GM21576 (cell line): ENCODE data around the gene ZNF853.
"Not testable (repeated sequence)": the region's sequence is repeated elsewhere in the genome, so short reads cannot be mapped to it uniquely, and the experiment has no call there.

Experiments used
- ATAC-seq: cut with Tn5 transposase; IDR thresholded peaks from one replicate; pipeline ENCODE4 v1.9.1; 2021; ENCODE audit warnings: mild to moderate bottlenecking, moderate library complexity; ENCODE audit not compliant: unreplicated experiment

ZNF853 gene

DNA sequence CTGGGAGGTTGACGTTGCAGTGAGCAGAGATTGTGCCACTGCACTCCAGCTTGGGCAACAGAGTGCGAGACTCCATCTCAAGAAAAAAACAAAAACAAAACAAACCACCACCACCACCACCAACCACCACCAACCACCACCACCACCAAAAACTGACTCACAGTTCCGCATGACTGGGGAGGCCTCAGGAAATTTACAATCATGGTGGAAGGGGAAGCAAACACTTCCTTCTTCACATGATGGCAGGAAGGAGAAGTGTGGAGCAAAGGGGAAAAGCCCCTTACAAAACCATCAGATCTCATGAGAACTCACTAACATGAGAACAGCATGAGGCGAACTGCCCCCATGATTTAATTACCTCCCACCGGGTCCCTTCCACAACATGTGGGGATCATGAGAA is 19.6 kb downstream of the ZNF853 start:
- ATAC-seq = not testable (repeated sequence)

DNA sequence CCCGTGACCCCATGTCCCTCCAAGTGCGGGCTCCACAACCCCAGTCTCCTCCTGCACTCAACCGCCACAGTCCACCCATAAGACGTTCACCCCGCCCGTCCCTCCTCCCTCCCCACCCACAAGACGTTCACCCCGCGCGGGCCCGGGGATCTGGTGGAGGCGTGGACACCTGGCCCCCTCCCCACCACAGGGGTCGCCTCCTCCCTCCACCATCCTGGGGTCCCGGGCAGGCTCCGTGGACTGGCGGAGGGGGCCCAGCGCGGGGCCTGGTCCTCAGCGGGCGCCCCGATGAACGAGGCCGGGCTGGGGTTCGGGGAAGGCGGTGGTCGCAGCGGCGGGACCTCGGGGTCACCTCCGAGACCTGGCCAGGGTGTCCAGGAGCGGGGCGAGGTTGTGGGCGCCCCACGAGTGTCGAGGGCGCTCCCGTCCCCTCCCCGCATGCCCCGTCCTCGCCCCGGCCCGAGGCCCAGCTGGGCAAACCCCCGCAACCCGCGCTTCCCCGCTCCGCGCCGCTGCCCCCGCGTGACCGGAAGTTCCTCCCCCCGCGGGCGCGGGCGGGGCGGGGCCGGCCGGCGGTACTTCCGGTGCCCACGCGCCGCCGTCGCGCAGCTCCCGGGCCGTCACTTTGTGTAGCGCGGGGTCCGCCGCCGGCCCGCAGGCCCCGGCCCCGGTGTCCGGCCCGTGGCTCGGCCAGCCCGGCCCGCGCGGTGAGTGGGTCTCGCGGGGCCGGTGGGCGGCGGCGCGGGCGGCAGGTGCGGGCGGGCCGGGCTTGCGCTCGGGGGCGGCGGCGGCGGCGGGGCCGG is 21.5 kb downstream of the ZNF853 start, which contains the start of gene ZNF316:
Gene ZNF316, plus strand, starts transcription at position 578 of the 803 bp plus-strand sequence. CDS start 5,092 bp downstream, outside the sequence.
- peak; percentile 52 for ATAC-seq

DNA sequence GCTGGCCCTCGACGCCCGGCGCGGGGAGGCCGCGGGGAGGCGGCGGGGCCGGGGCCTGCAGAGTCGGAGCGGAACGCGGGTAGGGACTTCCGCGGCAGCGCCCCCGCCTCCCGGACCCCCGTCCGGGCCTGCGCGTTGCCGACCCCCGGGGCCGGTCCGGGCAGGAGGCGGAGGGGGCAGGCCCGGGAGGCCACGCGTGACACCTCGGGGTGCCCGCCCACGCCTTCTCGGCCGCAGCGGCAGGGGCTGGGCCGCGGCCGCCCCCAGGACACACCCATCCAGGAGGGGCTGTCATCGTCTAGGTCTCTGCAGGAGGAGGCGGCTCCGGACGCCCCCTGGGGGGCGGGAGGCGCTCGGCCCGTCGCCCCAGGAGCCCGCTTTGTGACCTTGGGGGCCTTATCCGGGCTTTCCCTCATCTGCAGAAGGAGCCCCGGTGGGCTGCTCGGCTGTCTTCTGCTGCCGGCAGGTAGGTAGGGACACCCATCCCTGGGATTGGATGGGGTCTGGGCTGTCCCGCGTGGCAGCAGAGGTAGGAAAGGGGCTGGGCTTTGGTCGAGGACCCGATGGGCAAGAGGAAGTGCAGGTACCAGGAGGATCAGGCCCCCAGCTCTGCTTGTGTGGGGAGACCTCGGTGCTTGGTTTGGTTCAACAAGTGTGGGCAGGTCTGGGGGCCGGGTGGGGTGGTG is 22.3 kb downstream of the ZNF853 start:
- ATAC-seq = peak; percentile 78

DNA sequence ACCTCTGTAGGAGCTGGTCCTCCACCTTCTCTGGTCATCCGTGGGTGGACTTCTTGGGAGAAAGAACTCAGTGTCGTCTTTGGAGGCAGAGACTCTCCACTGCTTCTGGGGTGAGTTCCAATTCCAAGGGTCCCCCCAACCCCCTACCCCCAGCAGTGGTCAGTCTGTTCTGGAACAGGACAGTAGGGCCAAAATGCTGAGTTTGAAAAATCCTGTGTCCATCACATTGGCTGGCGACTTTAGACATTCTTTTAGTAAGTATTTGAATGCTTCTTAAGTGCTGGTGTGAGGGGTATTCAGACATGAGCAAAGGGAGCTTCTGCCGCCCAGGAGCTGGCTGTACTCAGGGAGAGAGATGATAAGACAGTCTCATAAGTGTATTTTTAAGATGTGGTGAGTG is 23.6 kb downstream of the ZNF853 start:
- no peak for ATAC-seq

DNA sequence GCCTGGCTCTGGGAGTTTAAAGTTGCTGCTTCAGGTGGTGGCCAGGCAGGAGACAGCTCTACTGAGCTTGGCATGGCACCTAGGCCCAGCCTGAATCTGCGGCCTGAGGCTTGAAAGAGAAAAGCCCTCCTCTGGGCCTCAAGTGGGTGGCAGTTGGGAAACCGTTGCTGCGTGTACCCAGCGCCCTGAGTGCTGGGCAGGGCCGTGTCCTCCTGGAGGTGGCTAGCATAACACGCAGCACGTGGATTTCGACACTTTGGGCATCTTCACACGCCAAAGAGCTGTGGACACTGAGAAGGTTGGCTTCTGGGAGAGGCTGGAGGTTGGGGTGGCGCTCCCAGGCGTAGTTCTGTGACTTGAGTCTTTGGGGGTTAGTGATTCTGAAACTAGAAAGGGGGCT is 24.2 kb downstream of the ZNF853 start:
- no peak for ATAC-seq

DNA sequence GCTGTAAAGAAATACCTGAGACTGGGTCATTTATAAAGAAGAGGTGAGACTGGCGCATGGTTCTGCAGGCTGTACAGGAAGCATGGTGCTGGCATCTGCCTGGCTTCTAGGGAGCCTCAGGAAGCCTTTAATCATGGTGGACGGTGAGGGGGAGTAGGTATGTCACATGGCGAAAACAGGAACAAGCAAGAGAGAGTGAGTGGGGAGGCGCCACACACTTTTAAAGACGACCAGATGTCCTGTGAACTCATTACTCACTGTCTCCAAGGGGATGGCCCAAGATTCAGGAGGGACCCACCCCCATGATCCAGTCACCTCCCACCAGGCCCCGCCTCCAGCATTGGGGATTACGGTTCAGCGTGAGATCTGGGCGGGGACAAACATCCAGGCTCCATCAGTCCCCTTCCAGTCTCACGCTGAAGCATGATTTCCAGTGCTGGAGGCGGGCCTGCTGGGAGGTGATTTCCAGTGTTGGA is 24.9 kb downstream of the ZNF853 start:
- no peak for ATAC-seq

DNA sequence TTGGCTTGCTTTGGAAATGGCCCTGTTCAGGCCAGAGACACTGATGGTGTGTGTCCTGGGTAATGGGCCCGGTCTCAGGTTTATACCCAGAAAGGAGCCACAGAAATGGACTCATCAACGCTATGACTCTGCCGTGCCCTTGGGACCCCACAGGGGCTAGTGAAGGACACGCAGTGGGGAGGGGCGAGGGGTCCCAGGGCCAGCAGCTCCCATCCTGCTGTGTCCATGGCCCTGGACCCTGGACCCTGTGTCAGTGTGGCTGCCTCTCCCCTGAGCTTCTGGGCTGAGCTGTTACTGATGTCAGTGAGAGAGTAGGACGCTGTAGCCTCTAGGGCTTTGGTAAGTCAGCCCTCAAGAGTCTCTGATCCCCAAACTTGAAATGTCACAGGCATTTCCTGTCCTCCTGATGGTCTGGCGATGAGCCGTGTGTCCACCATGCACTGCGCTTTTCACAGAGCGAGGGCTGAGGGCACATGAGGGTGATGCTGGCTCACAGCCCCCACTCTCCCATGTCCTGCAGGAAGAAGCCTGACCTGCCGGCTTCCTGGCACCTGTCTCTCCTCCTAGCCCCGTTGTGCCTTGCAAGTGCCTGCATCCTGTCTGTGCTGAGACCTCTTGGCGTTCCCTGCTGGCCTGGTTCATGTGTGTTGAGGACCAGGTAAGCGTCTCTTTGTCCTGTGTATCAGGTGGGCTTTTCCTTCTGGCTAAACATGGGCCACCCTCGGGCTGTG is 26.1 kb downstream of the ZNF853 start:
- ATAC-seq = no peak

DNA sequence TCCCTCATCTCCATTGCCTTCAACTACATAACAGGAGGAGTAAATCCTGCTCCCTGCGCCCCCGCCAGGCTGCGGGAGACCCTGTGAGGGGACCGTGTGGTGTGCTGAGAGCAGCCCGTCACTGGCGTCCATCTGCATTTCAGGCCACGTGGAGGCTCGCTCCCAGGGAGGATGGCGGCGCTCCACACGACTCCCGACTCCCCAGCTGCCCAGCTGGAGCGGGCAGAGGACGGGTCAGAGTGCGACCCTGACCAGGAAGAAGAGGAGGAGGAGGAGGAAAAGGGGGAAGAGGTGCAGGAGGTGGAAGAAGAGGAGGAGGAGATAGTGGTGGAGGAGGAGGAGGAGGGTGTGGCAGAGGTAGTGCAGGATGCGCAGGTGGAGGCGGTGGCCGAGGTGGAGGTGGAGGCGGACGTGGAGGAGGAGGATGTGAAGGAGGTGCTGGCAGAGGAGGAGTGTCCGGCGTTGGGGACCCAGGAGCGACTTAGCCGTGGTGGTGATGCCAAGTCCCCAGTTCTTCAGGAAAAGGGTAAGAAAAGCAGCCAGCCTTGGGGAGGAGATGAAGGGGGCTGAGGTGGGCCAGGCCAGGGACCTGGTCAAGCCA is 26.9 kb downstream of the ZNF853 start:
- ATAC-seq = no peak

DNA sequence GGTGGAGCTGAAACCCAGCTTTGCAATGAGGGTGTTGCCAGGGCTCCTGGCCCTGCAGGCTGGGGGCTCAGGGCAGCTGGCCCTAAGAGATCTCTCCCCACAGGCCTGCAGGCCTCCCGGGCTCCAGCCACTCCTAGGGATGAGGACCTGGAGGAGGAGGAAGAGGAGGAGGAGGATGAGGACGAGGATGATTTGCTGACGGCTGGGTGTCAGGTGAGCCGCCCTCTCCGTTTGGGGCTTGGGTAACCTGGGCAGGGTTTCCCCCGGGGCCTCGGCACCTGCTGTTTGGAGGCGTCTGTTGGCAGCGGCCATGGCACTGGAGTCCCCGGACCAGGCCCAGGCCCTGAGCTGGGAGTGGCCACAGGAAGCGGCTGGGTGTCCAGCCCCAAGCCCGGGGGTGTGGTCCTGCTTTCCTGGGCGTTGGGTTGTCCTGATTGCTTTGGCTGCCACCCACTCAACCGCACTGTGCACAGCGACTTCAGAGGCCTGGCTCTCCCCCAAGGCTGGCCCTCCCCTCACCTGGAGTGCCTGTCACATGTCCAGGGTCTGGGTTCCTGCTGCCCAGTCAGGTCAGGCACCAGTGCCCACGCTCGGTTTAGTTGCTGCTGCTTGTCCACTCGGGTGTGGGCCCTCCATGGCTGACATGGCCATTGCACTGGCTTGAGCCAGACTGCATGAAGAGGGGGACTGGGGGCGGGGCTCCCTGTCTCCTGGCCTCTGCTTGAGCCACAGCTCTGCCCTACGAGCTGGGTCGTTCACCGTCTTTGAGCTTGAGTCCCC is 27.6 kb downstream of the ZNF853 start:
- ATAC-seq = no peak

DNA sequence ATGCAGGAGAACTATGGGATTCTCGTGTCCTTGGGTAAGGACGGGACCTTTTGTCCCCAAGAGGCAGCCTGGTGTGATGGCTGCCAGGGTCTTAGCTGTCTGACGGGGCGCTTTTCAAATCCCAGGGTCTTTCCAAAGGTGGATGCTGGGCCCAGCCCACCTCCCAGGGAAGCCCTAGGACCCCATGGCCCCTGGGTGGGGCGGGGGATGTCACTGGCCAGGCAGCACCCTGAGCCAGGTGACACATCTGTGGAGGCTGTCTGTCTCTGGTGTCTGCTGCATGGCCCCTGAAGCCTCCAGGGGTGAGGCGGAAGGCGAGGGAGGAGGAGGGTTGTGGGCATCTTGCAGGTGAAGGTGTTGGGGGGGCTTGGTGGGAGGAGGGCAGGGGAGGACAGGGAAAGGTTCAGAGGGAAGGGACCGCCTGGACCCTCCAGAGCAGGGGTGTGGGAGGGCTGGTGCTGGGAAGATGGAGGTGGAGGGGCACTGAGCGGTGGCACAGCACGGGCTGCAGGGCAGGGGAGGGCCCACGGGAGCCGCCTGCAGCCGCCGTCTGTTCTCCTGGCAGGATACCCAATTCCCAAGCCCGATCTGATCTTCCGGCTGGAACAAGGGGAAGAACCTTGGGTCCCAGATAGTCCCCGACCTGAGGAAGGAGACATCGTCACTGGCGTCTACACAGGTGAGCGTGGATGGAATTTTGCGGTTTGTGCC is 28.7 kb downstream of the ZNF853 start:
- no peak for ATAC-seq

DNA sequence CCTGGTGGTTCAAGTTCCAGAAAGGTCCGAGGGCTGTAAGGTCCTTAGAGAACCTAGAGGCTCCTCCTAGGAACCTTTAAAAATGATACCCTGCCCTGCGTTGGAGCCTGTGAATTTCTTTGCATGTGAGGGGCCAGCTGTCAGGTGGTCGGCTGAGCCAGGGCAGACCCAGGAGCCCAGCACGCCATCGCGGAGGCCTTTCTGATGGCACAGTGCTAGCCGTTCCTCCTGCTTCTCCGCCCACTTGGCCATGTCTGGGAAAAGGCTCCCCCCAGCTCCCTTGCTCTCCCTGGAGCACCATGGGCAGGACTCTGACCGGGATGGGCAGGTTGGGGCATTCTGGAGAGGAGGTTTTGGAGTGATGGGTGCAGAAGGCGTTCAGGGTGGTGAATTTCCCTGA is 29.3 kb downstream of the ZNF853 start:
- ATAC-seq = no peak

DNA sequence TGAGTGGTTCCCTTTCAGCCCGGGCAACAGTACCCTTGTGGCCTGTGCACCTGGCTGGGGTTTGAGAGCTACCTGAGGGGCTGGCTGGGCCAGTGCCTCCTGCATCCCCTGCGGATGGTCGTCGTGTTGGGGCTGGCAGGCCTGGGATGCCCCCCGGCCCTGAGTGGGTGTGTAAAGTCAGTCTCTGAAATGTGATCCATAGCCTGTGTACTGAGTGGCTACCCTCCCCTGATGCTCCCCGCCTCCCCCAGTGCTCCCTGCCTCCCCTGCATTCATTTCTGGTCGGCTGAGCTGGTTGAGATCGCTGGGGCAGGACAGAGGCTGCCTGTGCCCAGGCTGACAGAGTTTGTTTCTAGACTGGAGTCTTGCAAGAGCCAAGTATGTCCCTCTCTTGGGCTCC is 31.1 kb downstream of the ZNF853 start:
- ATAC-seq = no peak

DNA sequence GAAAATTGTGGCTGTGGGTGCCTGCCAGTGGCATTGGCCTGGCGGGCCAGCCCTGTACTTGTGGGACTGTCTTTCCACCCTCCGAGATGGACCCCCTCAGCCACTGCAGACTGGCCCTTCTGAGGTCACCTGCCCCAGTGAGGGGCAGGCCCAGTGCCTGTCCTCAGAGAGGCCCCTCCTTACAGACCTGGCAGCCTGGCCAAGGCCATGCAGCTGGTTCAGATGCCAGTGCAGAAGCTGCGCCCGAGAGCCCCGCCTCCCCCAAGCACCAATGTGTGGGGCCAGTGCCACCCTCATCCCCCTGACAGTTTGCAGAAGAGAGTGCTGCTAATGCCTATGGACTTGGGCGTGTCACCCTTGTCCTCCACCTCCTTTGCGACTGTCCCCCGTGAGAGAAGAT is 31.7 kb downstream of the ZNF853 start:
- ATAC-seq = no peak

DNA sequence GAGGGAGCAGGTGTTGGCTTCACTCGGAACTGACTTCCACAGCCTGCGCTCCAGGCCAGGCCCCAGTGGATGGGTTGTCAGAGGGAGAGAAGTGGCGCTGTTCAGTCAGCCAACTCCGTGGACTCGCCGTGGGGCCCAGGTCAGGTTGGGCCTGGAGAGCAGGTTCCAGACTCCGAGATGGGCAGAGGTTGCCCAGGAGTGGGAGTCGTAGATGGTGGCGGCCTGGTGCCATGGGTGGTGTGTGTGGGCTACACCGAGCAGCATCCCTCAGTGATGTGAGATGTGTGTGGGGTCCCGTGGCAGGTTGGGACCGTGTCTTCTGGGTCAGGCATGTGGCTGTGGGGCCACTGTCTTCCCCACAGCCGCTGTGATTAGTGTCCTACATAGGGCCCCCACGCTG is 32.1 kb downstream of the ZNF853 start:
- ATAC-seq = no peak

DNA sequence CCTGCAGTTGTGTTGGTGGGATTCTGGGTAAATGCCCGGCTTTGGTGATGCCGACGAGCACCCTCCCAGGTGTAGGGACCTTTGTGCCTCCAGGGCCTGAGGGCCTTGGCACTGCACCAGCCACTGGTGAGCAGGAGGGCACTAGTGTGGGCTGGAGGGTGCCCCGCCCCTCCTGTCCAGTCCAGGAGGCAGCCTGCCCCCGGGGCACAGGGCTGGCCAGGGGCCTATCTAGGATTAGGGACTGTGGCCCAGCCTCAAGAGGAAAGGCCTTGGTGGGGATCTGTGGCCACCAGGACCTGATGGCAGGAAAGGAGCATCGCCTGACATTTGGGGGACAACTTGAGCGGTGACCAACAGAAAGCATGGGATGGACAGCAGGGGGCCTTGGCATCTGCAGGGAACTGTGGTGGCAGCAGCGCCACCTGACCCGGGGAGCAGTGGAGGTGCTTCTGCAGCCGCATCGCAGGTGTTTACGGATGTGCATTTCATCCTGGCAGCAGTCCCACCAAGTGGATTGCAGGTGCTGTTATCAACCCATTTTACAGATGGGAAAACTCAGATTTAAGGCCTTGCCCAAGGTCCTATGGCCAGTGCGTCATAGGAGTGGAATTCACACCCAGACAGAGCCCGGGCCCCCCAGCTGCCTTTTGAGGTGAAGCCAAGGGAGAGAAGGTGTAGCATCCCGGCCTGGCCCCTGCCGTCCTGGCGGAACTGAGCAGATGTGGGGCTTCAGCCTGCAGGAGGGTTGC is 32.8 kb downstream of the ZNF853 start:
- ATAC-seq = no peak

DNA sequence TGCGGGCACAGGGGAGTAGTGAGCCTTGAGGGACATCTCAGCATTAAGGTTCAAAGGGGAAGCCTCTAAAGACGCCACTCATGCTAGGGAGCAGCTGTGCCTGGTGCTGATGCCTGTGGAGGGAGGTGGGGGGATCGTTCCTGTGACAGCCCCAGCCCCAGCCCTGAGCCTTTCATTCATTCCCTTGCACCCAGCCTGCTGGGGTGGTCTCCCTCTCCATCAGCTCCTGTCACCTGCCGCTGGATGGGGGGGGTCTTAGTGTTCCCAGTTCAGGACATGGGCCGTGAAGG is 33.4 kb downstream of the ZNF853 start:
- no peak for ATAC-seq

DNA sequence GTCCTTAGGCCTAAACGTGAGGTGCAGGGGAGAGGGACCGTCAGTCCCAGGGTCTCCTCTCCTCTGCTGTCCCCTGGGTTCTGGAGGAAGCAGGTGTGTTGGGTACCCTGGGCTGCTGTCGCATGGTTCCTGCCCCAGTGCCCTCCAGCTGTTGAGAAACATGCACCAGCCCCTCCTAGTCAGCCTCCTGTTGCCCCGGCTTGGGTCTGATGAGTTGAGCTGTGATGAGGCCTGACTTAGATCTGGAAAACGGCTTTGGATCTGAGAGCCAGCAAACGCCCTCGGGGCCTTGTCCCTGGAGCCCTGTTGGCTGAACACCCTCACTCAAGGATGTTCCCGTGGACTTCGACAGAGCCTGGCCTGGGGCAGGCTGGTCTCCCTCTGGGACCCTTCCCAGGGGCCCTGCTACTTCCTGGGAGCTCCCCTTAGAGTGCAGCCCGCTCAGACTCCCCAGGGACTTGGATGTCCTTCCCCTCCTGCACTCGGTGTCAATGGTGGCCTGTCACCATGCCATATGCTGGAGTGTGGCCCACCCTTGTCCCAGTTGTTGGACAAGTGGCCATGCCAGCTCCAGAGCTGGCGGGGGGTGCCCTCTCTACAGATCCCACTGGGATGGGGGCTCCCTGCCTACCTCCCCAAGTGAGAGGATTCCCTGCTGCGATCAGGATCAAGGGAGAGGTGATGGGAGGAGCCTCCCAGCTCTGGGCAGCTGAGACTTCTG is 34.0 kb downstream of the ZNF853 start:
- ATAC-seq = no peak

DNA sequence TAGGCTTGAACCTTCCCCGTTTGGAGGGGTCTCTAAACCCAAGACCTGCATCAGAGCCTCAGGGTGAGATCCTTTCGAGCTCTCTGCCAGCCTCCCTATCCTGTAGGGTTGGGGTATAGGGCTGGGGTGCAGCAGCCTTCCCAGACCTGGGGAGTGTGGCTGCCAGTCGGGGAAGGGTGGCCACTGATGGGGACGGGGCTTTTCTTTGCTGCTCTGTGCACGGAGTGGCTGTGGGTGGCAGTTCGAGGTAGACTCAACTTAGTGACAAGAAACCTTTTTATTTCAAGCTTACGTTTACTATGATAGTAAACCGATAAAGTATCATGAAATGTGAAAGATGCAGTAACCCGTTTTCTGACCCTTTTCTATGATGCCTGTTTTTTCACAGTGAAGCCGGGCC is 34.7 kb downstream of the ZNF853 start:
- no peak for ATAC-seq
